Endodermal cell (in vitro differentiated cells): Measurements from ENCODE around the gene ARHGAP26. TPM values are rescaled to one million over a fixed set of nuclear protein-coding genes. Genes with fewer than 3 reads are reported as not detected.

Experiments used
- DNase-seq: peaks from one replicate; pipeline ENCODE4 v3.0.0-alpha.2; 2017
- H3K27ac ChIP-seq: 2 replicates; pipeline ENCODE4 v1.5.1; 2013; ENCODE audit warnings: mild to moderate bottlenecking, low read depth, low read length, moderate library complexity
- H3K27me3 ChIP-seq: 2 replicates; pipeline ENCODE4 v1.6.1; 2013; ENCODE audit warnings: mild to moderate bottlenecking, low read length, moderate library complexity; ENCODE audit not compliant: insufficient read depth, control insufficient read depth, poor library complexity, severe bottlenecking
- H3K36me3 ChIP-seq: 2 replicates; pipeline ENCODE4 v1.7.0; 2013; ENCODE audit warnings: mild to moderate bottlenecking, low read length, moderate library complexity; ENCODE audit not compliant: control insufficient read depth, insufficient read depth
- H3K4me1 ChIP-seq: one replicate; pipeline ENCODE4 v1.7.0; 2013; ENCODE audit warnings: low read length; ENCODE audit not compliant: control insufficient read depth, insufficient read depth
- H3K4me3 ChIP-seq: 2 replicates; pipeline ENCODE4 v1.5.1; 2013; ENCODE audit warnings: mild to moderate bottlenecking, low read length, moderate library complexity
- H3K9ac ChIP-seq: 2 replicates; pipeline ENCODE4 v1.6.1; 2013; ENCODE audit warnings: mild to moderate bottlenecking, low read length, moderate library complexity; ENCODE audit not compliant: poor library complexity, severe bottlenecking; ENCODE audit errors: extremely low read depth
- H3K9me3 ChIP-seq: 2 replicates; pipeline ENCODE4 v1.6.1; 2013; ENCODE audit warnings: mild to moderate bottlenecking, low read length, moderate library complexity; ENCODE audit not compliant: control insufficient read depth
- H3K27ac Mint-ChIP-seq: 2 replicates; pipeline ENCODE4 v1.8.0; 2020; ENCODE audit warnings: mixed read lengths
- H3K27me3 Mint-ChIP-seq: 2 replicates; pipeline ENCODE4 v1.8.0; 2021; ENCODE audit warnings: mild to moderate bottlenecking, mixed read lengths; ENCODE audit not compliant: insufficient read depth
- H3K36me3 Mint-ChIP-seq: 2 replicates; pipeline ENCODE4 v1.8.0; 2020; ENCODE audit warnings: low read depth, mixed read lengths
- H3K4me1 Mint-ChIP-seq: 2 replicates; pipeline ENCODE4 v1.8.0; 2020; ENCODE audit warnings: mixed read lengths
- H3K4me3 Mint-ChIP-seq: 2 replicates; pipeline ENCODE4 v1.8.0; 2020; ENCODE audit warnings: mild to moderate bottlenecking, moderate library complexity, mixed read lengths
- H3K9me3 Mint-ChIP-seq: 2 replicates; pipeline ENCODE4 v1.8.0; 2020; ENCODE audit warnings: mild to moderate bottlenecking, mixed read lengths
- CTCF ChIP-seq: fragments of 200-600 bp; sonication (generic); conservative IDR thresholded peaks from 2 replicates; pipeline ENCODE4 v1.5.0; 2021; ENCODE audit warnings: antibody characterized with exemption, mild to moderate bottlenecking
- WGBS, 2 experiments: methylation state at CpG; one replicate each; pipeline versions ENCODE4 v1.1.5 to v1.1.7; 2013; ENCODE audit warnings: missing lambda C conversion rate in 2 of 2, mixed read lengths in 1 of 2; ENCODE audit not compliant: insufficient coverage in 1 of 2, insufficient read length in 1 of 2; 5-methylcytosine and 5-hydroxymethylcytosine counted together
- total RNA-seq, 2 donors: library from RNA; stranded (reverse); fragmentation: NEBNext Ultra II Directional in 1 of 2; extraction: Animal tissue kit (Norgen Biotek cat#: 25700) in 1 of 2; gene quantifications; 2 replicates in 1 of 2; 3 replicates in 1 of 2; pipeline ENCODE4 v1.2.1, GENCODE V29; 2021

ARHGAP26 gene
- total RNA-seq, 2 donors from 2014 or later, result 49.2 to 60.5 TPM

GRCh38 chr5:142870532-142871362 is 100.6 kb downstream of the ARHGAP26 start:
- H3K4me3 Mint-ChIP-seq, result no peak overlapping the region

GRCh38 chr5:142871363-142872193 is 101.4 kb downstream of the ARHGAP26 start:
- Histone ChIP-seq H3K4me1 (no peaks in the 10 kb centered on the region), H3K9me3 (no peaks in the 10 kb centered on the region), H3K27me3 (no peaks in the 10 kb centered on the region), H3K36me3 (no peaks in the 10 kb centered on the region), H3K27ac (no peak overlapping the region), H3K9ac (no peak overlapping the region), H3K4me3 (no peak overlapping the region)
- TF ChIP-seq CTCF, result no peak
- WGBS, 2 experiments, result 88% methylated on average over 6 to 13 of the region's 13 CpGs
- H3K27me3 Mint-ChIP-seq, result no peaks in the 10 kb centered on the region
- H3K27ac Mint-ChIP-seq, result no peak overlapping the region
- H3K4me1 Mint-ChIP-seq, result peaks cover 39% of the 10 kb centered on the region
- H3K9me3 Mint-ChIP-seq, result no peaks in the 10 kb centered on the region
- peaks cover 5% of the 10 kb centered on the region for H3K36me3 Mint-ChIP-seq
- DNase-seq, result no peak
- no peak overlapping the region for H3K4me3 Mint-ChIP-seq

More at GRCh38 chr5:142870532-142871362, 100.6 kb downstream of the ARHGAP26 start:
- H3K36me3 ChIP-seq, result no peaks in the 10 kb centered on the region
- H3K27me3 Mint-ChIP-seq, result no peaks in the 10 kb centered on the region
- no peak overlapping the region for H3K27ac Mint-ChIP-seq
- H3K27ac ChIP-seq, result no peak overlapping the region
- H3K4me3 ChIP-seq, result no peak overlapping the region
- DNase-seq, result no peak
- H3K4me1 Mint-ChIP-seq, result peaks cover 43% of the 10 kb centered on the region
- H3K36me3 Mint-ChIP-seq, result peaks cover 3% of the 10 kb centered on the region
- no peaks in the 10 kb centered on the region for H3K9me3 ChIP-seq
- H3K4me1 ChIP-seq, result no peaks in the 10 kb centered on the region
- WGBS, 2 experiments, result 92 to 95% methylated on average over 8 to 9 of the region's 9 CpGs
- H3K27me3 ChIP-seq, result no peaks in the 10 kb centered on the region
- TF ChIP-seq CTCF, result no peak
- no peaks in the 10 kb centered on the region for H3K9me3 Mint-ChIP-seq
- no peak overlapping the region for H3K9ac ChIP-seq

- Mint-ChIP-seq H3K4me1 (peaks cover 36% of the 10 kb centered on the region), H3K36me3 (peaks cover 5% of the 10 kb centered on the region), H3K27ac (no peak overlapping the region), H3K4me3 (no peak overlapping the region), H3K27me3 (no peaks in the 10 kb centered on the region), H3K9me3 (no peaks in the 10 kb centered on the region)
- no peak for TF ChIP-seq CTCF
- Histone ChIP-seq H3K9me3 (no peaks in the 10 kb centered on the region), H3K27me3 (no peaks in the 10 kb centered on the region), H3K36me3 (no peaks in the 10 kb centered on the region), H3K27ac (no peak overlapping the region), H3K4me3 (no peak overlapping the region), H3K4me1 (no peaks in the 10 kb centered on the region), H3K9ac (no peak overlapping the region)
- 90 to 100% methylated on average over 1 to 3 of the region's 3 CpGs for WGBS, 2 experiments
- no peak for DNase-seq
These were observed 102.0 kb downstream of the ARHGAP26 start for GRCh38 chr5:142872217-142872616.
